ENCODE measurements around the gene UBP1.

The UBP1 gene

GRCh38 chr3:33364060-33364459 is 76.1 kb downstream of the UBP1 start:
- no peak overlapping the region for H3K4me3 ChIP-seq (ENCODE audit: low read length)
- no peaks in the 10 kb centered on the region for H4K20me1 ChIP-seq (ENCODE audit: insufficient read depth, low read length)
- no peak for TF ChIP-seq EZH2phosphoT487 (IDR thresholded peaks at IDR 0.05; ENCODE audit: low read depth)
- TF ChIP-seq, protein P1, sequence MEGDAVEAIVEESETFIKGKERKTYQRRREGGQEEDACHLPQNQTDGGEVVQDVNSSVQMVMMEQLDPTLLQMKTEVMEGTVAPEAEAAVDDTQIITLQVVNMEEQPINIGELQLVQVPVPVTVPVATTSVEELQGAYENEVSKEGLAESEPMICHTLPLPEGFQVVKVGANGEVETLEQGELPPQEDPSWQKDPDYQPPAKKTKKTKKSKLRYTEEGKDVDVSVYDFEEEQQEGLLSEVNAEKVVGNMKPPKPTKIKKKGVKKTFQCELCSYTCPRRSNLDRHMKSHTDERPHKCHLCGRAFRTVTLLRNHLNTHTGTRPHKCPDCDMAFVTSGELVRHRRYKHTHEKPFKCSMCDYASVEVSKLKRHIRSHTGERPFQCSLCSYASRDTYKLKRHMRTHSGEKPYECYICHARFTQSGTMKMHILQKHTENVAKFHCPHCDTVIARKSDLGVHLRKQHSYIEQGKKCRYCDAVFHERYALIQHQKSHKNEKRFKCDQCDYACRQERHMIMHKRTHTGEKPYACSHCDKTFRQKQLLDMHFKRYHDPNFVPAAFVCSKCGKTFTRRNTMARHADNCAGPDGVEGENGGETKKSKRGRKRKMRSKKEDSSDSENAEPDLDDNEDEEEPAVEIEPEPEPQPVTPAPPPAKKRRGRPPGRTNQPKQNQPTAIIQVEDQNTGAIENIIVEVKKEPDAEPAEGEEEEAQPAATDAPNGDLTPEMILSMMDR (IDR thresholded peaks at IDR 0.05; ENCODE audit: low read depth, low read length): no peak
- no peaks in the 10 kb centered on the region for H3K4me1 ChIP-seq (ENCODE audit: low read length)
- H3K36me3 ChIP-seq (replicated peaks; ENCODE audit: low read depth, low read length): no peaks in the 10 kb centered on the region
- H3K4me2 ChIP-seq (ENCODE audit: low read length): no peak overlapping the region
- H3K9me3 ChIP-seq (ENCODE audit: insufficient read depth, low read length): no peaks in the 10 kb centered on the region
- H3K27ac ChIP-seq (ENCODE audit: low read length): no peak overlapping the region
- no peak overlapping the region for H2AFZ ChIP-seq (ENCODE audit: low read depth, low read length)
- H3K27me3 ChIP-seq (ENCODE audit: low read depth, low read length): no peaks in the 10 kb centered on the region
- no peaks in the 10 kb centered on the region for H3K79me2 ChIP-seq (ENCODE audit: low read length)
- no peak overlapping the region for H3K9ac ChIP-seq (ENCODE audit: low read length)

- Histone ChIP-seq H3K4me2 (ENCODE audit: low read length) (no peak overlapping the region), H3K36me3 (replicated peaks; ENCODE audit: low read depth, low read length) (no peaks in the 10 kb centered on the region), H3K27me3 (ENCODE audit: low read depth, low read length) (no peaks in the 10 kb centered on the region), H3K9me3 (ENCODE audit: insufficient read depth, low read length) (no peaks in the 10 kb centered on the region), H3K9ac (ENCODE audit: low read length) (no peak overlapping the region), H3K4me3 (ENCODE audit: low read length) (no peak overlapping the region), H3K4me1 (ENCODE audit: low read length) (no peaks in the 10 kb centered on the region), H4K20me1 (ENCODE audit: insufficient read depth, low read length) (no peaks in the 10 kb centered on the region), H3K27ac (ENCODE audit: low read length) (no peak overlapping the region), H3K79me2 (ENCODE audit: low read length) (no peaks in the 10 kb centered on the region), H2AFZ (ENCODE audit: low read depth, low read length) (no peak overlapping the region)
- TF ChIP-seq, protein P1 (IDR thresholded peaks at IDR 0.05; ENCODE audit: low read depth, low read length): no peak
- no peak for TF ChIP-seq EZH2phosphoT487 (IDR thresholded peaks at IDR 0.05; ENCODE audit: low read depth)
These were observed 76.9 kb downstream of the UBP1 start for GRCh38 chr3:33363113-33363800.

DNA sequence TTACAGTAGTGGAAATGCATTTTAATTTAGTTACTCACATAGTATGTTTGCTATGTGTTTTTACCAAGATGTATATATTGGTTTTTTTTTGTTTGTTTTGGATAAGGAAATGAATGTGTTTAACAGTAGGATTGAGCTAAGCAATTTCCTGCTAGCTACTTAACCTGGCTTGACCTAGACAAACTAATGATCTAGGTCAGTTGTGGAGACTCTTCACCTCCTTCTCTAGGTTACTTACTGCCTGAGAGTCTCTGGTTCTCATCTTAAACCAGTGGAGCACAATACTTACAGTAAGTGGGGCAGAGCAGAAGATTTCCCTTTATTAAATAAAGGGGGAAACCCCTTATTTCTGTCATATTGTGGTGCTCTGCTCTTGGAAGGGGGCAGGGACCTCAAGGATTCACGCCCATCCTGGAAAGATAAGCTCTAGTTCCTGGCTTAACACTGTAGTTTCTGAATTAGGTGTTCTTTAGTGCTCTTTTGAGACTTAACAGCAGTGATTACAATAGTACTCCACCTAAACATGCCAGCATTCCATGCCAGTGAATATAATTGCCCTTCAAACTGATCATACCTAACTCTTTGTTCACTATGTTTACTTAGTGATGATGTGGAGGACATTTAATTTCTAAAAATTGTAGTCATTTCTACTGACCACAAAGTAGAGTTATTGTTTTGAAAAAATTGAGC is 79.9 kb downstream of the UBP1 start:
- H3K4me2 ChIP-seq (ENCODE audit: low read length): no peak overlapping the region
- TF ChIP-seq, protein P1 (IDR thresholded peaks at IDR 0.05; ENCODE audit: low read depth, low read length): no peak
- TF ChIP-seq EZH2phosphoT487 (IDR thresholded peaks at IDR 0.05; ENCODE audit: low read depth): no peak
- H2AFZ ChIP-seq (ENCODE audit: low read depth, low read length): no peak overlapping the region
- H3K36me3 ChIP-seq (replicated peaks; ENCODE audit: low read depth, low read length): no peaks in the 10 kb centered on the region
- H3K9me3 ChIP-seq (ENCODE audit: insufficient read depth, low read length): no peaks in the 10 kb centered on the region
- no peaks in the 10 kb centered on the region for H4K20me1 ChIP-seq (ENCODE audit: insufficient read depth, low read length)
- H3K27ac ChIP-seq (ENCODE audit: low read length): no peak overlapping the region
- no peaks in the 10 kb centered on the region for H3K4me1 ChIP-seq (ENCODE audit: low read length)
- H3K27me3 ChIP-seq (ENCODE audit: low read depth, low read length): no peaks in the 10 kb centered on the region
- no peak overlapping the region for H3K9ac ChIP-seq (ENCODE audit: low read length)
- H3K4me3 ChIP-seq (ENCODE audit: low read length): no peak overlapping the region
- H3K79me2 ChIP-seq (ENCODE audit: low read length): no peaks in the 10 kb centered on the region

GRCh38 chr3:33358172-33358781 is 81.9 kb downstream of the UBP1 start:
- Histone ChIP-seq H2AFZ (ENCODE audit: low read depth, low read length) (no peak overlapping the region), H3K36me3 (replicated peaks; ENCODE audit: low read depth, low read length) (no peaks in the 10 kb centered on the region), H3K4me1 (ENCODE audit: low read length) (no peaks in the 10 kb centered on the region), H3K4me3 (ENCODE audit: low read length) (no peak overlapping the region), H4K20me1 (ENCODE audit: insufficient read depth, low read length) (no peaks in the 10 kb centered on the region), H3K9ac (ENCODE audit: low read length) (no peak overlapping the region), H3K9me3 (ENCODE audit: insufficient read depth, low read length) (no peaks in the 10 kb centered on the region), H3K27me3 (ENCODE audit: low read depth, low read length) (no peaks in the 10 kb centered on the region), H3K79me2 (ENCODE audit: low read length) (no peaks in the 10 kb centered on the region), H3K4me2 (ENCODE audit: low read length) (no peak overlapping the region), H3K27ac (ENCODE audit: low read length) (no peak overlapping the region)
- TF ChIP-seq EZH2phosphoT487 (IDR thresholded peaks at IDR 0.05; ENCODE audit: low read depth): no peak
- TF ChIP-seq, protein P1 (IDR thresholded peaks at IDR 0.05; ENCODE audit: low read depth, low read length): no peak
